ENCODE measurements around the gene GJC2.

GJC2 gene

DNA sequence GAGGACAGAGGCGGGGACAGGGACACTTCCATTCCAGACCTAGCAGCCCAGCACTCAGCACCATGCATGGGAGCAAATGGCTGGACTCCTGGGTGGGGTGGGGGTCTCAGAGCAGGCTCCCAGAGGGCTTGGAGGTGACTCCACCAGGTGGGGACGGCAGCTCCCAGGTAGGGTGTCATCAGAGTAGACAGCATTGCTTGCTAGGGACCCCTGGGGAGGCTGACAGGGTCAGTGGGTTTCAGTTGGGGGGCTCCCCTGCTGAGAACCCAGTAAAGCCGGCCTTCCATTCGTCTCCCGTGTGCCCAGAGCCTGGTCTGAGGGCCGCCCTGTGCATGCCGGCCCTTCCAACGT is 4.8 kb upstream of the GJC2 start:
- no peak for DNase-seq (ENCODE audit: low read depth, low spot score)

DNA sequence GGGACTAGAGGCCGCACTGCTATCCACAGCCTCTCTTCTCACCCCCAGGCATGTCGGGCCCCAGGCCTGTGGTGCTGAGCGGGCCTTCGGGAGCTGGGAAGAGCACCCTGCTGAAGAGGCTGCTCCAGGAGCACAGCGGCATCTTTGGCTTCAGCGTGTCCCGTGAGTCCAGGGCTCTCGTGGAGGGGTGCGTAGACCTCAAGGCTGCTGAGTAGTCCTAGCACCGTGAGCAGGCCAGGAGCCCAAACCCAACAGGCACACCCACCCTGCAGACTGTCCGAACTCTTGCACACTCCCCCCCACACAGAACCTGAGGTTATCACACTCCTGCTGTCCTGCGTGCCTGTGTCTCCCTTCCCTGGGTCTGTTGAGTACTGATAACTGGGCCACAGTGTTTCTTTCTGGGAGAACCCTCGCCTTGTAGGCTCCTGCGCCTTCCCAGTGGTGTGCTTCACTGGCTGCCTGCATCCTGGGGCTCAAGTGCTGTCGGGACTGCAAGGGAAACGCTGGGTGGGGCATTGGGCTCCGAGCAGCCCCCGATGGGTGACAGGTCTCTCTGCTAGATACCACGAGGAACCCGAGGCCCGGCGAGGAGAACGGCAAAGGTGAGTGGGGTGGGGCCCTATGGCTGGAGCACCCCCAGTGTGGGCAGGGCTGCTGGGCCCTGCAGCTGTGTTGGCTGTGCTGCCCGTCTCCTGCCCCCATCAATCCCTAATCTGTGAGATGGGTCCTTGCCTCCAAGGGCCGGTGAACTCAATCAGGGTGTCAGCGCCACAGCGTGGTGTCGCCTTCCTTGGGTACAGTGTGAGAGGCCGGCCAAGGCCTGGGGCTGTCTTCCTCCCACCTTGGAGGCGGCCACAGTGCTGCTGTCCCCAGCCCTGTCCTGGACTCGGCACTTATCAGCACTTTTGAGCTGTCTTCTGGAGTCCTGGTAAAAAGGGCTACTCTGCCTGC is 4.0 kb upstream of the GJC2 start:
- DNase-seq (ENCODE audit: low read depth, low spot score): no peak

DNA sequence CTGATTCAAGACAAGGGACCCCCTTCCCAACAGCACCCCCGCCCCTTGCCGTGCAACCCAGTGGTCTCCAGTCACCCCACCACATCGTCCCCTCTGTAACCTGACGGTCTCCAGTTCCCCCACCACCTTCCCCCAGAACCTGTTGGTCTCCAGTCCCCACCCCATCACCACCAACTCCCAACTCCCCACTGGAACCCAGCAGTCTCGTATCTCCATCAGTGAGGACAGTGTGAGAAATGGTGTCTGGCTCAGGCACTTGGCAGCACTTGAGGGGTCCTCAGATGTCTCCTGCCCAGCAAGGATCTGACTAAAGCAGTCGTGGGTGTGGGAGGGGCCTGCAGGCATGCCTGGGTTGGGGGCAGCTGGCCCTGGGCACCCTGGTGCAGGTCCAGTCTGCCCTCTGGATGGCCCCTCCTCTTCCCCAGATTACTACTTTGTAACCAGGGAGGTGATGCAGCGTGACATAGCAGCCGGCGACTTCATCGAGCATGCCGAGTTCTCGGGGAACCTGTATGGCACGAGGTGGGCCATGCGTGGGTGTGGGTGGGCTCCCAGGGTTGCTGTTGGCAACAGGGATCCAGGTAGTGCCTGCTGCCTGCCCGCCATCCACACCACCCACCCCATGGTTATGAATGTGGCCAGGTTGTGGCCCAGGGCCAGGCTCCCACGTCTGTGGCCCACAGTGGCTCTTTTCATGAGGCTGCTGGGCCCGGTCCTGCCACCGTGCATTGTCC is 3.1 kb upstream of the GJC2 start:
- DNase-seq (ENCODE audit: low read depth, low spot score): no peak

DNA sequence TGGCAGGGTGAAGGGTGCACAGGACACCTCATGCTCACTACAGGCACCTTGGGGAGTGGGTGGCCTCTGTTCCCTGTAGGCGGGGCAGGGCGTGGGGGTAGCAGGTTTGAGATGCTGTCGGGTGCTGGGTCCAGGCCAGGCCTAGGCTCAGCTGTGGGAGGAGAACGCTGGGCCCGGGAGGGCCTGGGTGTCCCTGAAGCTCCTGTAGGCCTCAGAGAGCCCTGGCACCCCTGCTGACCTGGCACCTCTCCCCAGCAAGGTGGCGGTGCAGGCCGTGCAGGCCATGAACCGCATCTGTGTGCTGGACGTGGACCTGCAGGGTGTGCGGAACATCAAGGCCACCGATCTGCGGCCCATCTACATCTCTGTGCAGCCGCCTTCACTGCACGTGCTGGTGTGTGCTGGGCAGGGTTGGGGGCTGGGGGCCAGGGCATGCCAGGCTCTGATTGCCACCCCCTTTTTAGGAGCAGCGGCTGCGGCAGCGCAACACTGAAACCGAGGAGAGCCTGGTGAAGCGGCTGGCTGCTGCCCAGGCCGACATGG is 2.5 kb upstream of the GJC2 start:
- no peak for DNase-seq (ENCODE audit: low read depth, low spot score)

DNA sequence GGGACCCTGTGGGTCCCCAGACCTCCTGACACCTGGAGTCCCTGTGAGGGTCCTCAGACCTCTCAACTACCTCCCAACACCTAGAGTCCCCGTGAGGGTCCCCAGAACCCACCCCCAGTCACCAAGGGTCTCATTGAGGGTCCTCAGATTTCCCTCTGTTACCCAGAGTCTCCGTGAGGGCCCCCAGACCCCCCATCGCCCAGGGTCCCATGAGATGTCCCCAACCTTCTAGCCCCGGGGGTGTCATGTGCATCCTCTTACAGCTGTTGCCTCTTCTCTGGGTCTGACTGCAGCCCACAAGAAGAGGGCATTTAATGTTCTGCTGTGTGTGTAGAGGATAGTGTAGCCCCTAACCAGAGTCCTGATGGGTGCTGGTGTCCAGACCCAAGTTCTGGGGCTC is 2.0 kb upstream of the GJC2 start:
- DNase-seq (ENCODE audit: low read depth, low spot score): no peak

DNA sequence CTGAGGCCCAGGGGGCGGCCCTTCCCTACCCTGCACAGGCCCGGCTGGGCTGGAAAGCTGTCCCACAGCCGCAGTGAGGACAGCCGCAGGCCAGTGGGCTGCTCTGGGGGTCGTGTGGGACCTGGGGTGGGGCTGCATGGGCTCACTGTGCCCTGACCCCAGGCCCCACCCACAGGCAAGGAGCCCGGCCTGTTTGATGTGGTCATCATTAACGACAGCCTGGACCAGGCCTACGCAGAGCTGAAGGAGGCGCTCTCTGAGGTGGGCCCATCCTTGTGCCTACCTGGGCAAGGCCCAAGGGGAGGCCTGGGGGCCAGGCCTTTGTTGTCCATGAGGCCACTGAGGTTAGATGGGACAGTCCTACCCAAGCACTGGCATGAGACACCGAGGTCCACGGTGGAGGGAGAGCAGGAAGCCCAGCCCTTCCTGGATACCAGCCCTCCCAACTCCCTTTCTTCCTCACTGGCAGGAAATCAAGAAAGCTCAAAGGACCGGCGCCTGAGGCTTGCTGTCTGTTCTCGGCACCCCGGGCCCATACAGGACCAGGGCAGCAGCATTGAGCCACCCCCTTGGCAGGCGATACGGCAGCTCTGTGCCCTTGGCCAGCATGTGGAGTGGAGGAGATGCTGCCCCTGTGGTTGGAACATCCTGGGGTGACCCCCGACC is 1.4 kb upstream of the GJC2 start:
- no peak for DNase-seq (ENCODE audit: low read depth, low spot score)

DNA sequence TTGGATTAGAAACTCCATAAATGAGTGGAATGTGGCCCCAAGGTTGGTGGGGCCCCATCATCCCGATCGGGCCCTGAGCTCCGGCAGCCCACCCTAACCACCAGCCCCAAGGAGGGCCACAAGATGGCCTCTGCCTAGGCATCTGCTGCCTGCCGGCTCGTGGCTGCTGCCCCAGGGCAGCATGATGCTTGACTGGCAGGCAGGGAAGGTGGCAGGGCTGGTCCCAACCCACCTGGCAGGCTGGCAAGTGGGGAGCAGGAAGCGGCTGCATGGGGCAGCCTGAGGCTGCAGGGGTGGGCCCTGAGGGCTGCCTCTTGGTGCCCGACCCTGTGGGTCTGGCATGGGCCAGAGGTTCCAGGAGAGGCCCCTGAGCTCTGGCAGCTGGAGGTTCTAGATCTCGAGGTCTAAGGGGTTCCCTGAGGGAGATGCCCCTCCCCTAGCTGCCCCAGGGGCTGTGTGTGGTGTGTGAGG is 760 bp upstream of the GJC2 start:
- DNase-seq (ENCODE audit: low read depth, low spot score): no peak

DNA sequence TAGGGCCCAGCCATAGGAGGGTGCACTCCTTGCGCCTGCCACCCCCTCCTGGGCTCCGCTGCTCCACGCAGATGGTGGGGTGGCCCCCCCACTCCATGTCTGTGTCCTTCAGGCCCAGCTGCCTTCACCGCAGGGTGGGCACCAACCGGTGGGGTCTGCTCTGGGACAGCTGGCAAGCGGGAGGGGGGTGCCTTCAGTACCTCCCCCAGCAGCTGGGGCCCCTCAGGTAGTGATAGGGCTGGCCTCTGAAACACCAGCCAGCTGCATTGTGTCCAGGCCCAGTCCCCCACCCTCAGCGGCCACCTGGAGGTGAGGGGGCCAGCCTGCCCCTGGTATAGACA is 360 bp downstream of the GJC2 start:
- DNase-seq (ENCODE audit: low read depth, low spot score): no peak

DNA sequence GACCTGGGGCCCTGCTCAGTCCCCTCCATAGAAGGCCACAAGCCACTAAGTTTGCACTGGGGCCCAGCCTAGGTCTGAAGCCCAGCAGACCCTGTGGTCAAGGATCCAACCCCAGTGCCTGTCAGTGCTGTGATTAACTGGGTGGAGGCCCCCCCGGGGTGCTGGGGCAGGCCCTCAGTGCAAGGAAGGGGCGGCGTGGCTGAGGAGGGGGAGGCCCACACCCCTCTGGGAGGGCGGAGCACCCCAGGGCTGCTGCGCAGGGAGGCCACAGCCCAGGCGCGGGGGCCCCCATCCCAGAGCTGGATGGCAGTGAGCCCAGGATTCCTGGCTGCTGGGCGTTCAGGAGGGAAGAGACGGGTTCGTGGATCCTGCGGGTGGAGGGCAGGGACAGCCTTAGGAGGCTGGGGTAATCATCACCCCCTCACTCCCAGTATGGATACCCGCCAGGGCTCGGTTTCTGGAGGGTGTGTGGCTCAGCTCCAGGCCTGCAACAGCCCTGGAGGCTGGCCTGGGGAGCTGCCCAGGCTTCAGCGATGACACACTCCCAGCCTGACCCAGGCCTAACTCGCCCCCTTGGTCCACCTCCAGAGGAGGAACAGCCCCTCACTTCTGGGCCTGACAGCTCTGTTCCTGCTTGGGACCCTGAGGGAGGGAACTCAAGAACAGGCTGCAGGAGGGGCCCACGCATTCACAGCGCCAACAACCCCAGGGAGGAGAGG is 890 bp downstream of the GJC2 start:
- DNase-seq (ENCODE audit: low read depth, low spot score): no peak

DNA sequence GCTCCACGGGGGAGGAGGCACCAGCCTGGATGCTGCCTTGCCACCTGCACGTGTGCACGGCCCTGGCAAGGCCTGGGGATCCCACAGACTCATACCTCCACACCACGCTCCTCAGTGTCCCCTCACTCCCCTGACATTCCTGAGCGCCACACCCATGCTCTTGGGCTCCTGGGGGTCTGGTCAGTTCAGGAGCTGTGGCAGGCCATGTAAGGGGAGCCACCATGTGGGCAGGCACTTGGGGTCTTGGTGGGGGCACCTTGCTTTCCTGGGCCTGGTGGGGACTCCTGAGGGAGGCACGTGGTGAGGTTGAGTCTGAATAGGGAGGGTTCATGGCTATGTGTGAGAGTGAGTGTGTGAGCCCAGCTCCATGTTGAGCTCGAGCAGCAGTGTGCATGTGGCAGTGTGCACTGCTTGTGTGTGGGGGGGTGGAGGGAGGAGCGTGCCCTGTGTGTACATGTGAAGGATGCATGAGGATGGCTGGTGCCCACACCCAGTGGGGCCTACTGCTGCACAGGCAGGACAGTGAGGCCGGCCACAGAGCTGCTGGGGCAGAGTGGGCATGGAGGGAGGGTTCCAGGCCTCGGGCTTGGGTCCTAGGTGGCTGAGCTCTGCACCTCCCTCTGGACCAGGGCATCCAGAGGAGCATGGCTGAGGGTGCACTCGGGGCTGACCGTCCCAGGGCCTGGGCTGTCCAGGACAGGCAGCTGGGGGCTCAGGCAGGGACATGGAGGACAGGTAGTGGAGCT is 1.6 kb downstream of the GJC2 start:
- DNase-seq (ENCODE audit: low read depth, low spot score): no peak

DNA sequence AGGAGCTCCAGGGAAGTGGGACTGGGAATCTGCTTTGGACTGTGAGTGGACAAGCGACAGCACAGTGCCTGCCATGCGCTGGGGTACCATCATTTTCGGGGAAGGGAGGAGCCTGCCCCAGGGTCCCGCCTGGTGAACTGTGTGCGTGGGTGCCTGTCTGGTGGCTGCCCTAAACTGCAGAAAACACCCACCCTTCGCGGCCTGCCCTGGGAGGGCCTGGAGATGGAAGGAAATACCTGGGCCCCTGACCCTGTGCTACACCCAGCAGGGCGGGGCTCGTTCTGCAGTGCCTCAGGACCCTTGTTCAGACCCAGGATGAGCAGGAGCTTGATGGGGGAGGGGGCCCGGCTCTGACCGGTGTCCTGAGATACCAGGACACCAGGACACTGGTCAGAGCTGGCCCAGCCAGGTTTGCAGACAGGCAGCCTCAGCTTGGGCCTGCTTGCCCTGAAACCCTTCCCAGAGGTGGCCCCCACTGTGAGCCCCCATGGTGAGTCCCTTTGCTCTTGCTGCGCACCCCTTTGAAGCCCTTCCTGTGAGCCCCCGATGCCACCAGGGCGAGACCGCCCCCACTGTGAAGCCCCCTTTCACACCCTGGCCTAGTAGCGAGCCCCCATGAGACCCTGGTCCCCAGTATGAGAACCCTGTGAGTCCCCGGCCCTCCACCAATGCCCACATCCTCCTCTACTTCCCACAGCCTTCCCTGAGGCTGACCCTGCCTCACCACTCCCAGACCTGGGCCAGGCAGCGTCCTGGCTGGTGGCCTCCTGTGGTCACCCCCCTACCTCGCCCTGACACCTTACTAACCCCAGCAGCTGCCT is 2.6 kb downstream of the GJC2 start:
- DNase-seq (ENCODE audit: low read depth, low spot score): no peak

DNA sequence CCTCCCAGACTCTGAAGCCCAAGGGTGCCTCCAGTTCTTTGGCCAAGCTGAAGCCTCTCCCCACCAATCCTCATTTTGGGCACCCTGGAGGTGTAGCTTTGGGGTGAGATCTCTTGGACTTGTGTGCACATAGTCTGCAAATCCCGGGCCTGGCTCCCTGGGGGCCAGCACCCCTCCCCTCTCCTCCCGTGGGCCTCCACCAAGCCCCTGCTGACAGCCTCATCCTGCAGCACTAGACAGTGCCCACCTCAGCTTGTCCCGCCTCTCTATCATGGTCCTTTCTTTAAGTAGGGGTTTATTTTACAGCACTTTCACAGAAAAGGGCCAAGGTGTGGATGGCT is 3.2 kb downstream of the GJC2 start:
- no peak for DNase-seq (ENCODE audit: low read depth, low spot score)

DNA sequence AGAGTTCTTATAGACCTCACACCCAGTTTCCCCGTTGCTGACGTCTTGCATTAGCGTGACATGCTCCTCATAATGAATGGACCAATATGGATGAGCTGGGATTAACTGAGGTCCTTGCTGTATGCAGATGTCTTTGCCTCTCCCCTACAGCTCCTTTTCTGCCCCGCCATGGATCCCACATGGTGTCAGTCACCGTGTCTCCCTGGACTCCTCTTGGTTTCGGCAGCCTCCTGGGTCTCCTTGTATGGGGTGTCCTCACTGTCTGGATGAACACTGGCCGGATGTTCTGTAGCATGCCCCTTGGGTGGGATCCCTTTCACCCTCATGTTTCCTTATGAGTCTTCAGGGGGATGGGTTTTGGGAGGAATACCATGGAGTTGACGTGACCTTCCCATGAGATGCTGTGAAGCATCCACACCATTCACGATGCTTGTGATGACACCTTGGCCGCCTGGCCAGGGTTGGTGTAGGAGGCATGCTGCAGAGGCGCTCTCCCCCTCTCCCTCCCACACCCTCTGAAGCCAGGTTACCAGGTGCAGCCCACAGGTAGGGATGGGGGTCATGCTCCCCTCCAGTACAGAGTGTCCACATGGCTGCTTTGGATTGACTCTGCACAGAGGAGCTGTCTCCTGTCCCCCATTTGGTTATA is 4.4 kb downstream of the GJC2 start:
- DNase-seq (ENCODE audit: low read depth, low spot score): no peak

DNA sequence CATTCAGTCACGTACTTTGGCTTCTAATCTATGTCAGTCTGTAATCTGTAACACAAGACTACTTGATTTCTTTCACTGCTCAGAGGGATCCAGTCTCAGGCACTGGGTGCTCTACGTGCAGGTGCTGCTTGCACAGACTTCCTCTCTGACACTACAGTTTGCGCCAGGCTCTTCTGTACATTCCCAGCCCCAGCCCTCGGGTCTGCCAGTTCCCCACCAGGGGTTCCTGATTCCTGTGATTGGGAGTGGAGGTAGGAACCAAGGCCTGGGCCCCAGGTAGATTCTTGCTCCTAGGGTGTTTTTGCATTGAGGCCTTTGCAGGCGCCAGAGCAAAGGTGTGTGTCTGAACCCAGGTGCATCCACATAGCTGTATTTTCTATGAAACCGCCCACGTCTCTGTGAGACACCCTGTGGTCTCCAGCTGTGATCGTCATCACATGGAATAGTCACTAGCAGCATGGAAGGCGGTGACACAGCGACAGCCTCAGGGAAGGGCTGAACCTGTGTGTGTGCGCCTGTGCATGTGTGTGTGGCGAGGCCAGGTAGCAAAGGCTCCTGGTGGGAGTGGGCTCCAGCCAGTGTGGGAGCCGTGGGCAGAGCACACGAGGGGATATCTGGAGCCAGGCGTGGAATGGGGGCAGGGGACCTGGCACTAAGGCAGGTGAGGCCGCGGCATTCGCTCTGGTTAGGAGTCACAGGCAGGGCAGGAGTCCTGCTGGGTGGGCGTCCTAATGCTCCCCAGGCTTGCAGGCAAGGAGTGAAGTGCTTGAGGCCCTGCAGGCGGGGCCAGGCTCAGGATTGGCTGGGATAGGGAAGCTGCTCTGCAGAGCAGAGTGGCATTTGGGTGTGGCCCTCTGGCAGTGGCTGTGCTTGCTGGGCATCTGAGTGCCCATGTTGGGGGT is 5.2 kb downstream of the GJC2 start:
- DNase-seq (ENCODE audit: low read depth, low spot score): no peak

DNA sequence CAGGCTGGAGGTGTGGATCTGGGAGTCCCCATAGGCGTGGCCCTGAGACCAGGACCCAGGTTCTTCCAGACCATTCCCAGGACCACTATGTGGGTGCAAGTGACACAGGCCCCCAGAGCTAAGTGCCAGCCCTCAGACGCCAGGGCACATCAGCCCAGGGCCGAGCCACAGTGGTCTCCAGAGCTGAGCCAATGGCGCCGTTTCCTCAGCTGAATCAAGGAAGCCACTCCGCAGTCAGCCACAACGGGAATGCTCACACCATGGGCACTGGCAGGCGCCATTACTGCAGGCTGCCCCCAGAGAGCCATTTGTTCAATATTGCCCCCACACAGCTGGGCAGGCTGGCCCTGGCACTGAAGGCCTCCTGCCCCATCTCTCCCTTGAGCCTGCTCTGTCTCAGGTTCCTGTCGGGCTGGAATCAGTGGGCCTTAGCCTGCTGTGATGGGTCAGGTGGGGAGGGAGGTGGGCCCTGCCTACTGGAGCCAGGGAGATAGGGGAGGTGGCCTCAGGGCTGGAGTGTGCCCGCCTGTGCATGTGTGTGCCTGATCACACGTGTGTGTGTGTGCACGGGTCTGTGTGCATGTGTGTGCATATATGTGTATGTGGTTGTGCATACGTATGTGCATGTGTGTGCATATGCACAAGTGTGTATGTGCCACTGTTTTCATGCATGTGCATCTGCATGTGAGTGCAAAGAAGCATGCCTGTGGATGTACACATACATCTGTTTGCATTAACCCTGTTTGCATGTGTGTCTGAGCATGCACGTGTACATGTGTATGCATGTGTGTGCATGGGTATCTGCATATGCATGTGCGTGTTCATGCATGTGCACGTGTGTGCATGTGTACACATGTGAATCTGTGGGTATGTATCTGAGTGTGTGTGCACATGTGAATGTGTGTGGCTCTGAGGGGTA is 6.1 kb downstream of the GJC2 start:
- no peak for DNase-seq (ENCODE audit: low read depth, low spot score)

DNA sequence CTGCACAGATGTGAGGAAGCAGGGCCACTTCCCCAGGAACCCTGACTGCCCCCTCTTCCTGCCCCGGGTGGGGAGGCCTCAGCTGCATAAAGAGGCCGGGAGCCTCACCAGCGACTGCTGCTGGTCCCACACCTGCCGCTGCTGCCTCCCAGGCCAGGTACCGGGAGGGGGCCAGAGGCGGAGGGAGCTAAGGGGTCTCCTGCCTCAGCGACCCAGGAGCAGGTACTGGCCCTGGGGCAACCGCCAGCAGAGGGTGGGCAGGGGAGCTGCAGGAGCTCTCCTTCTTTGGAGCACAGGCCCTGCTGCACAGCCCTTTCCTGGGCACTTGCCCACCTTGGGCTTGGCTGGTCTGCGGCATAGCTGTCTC is 6.8 kb downstream of the GJC2 start:
- DNase-seq (ENCODE audit: low read depth, low spot score): no peak

DNA sequence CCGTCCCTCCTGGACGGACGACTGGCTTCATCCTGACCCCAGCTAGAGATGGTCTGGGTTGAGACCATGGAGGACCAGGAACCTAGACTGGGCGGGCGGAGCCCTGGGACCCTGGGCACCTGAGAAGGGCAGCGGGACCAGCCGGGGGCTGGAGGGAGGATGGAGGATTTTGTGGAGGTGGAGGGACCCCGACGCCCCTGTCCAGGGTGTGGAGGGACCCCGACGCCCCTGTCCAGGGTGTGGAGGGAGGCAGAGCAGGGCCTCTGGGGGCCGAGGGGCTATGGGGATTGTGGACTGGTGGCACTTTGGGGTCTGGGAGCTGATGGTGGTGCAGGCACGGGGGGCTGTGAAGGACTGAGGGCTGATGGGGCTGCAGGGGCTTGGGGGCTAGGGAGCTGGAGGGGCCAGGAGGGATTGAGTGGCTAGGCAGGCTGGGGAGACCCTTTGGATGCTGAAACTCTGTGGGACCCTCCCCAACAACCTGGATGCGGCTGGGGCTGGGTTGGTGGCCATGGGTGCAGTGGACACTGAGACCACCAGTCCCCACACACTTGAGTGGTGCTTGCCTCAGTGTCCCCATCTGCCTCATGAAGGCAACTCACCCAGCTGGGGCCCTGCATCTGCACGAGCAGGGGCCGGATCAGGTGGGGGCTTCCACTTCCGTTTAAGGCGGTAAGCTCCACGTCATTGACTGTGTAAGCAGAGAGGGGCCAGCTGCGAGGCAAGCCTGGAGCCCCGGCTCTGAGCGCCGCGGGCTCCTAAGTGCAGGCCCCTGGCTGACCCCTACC is 7.4 kb downstream of the GJC2 start:
- no peak for DNase-seq (ENCODE audit: low read depth, low spot score)

Measured in activated naive CD8-positive, alpha-beta T cell treated with anti-CD3 and anti-CD28 coated beads, Interleukin-2, amount 50 U/mL, for 16 hours (primary cell).